Mucosa of rectum (tissue), 2 donors: ENCODE data around the gene WNT7A.

Source experiments
- H3K27ac ChIP-seq, 2 donors: one replicate each; pipeline ENCODE4 v1.7.0; 2013; ENCODE audit warnings: inconsistent platforms in 2 of 2, low read depth in 2 of 2, low read length in 2 of 2
- H3K27me3 ChIP-seq, 2 donors: one replicate each; pipeline ENCODE4 v1.7.0; 2013; ENCODE audit warnings: low read length in 2 of 2; ENCODE audit not compliant: control insufficient read depth in 2 of 2, insufficient read depth in 2 of 2
- H3K36me3 ChIP-seq, 2 donors: one replicate each; pipeline ENCODE4 v1.7.0; 2013; ENCODE audit warnings: low read length in 2 of 2; ENCODE audit not compliant: control insufficient read depth in 2 of 2, insufficient read depth in 2 of 2
- H3K4me1 ChIP-seq, 2 donors: one replicate each; pipeline ENCODE4 v1.7.0; 2013; ENCODE audit warnings: low read length in 2 of 2, mild to moderate bottlenecking in 1 of 2; ENCODE audit not compliant: control insufficient read depth in 2 of 2, insufficient read depth in 2 of 2
- H3K4me3 ChIP-seq, 2 donors: one replicate each; pipeline ENCODE4 v1.7.0; 2013; ENCODE audit warnings: low read length in 2 of 2
- H3K9ac ChIP-seq, 2 donors: one replicate each; pipeline ENCODE4 v1.7.0; 2013; ENCODE audit warnings: low read length in 2 of 2, low read depth in 1 of 2, mild to moderate bottlenecking in 1 of 2
- H3K9me3 ChIP-seq, 2 donors: one replicate each; pipeline ENCODE4 v1.7.0; 2013; ENCODE audit warnings: low read length in 2 of 2; ENCODE audit not compliant: control insufficient read depth in 2 of 2
- donor health status: healthy.
- donor health status: Normal muscosa, but diverticular disease.

Gene WNT7A

GRCh38 chr3:13866041-13866965, 13.6 kb downstream of the WNT7A start:
- H3K9ac ChIP-seq: no peak overlapping the region
- no peak overlapping the region for H3K27ac ChIP-seq

GRCh38 chr3:13865581-13865980, 14.3 kb downstream of the WNT7A start:
- peaks cover 0 to 2% of the 10 kb centered on the region in 2 donors for H3K27me3 ChIP-seq
- H3K4me3 ChIP-seq: no peak overlapping the region
- no peak overlapping the region for H3K9ac ChIP-seq
- H3K9me3 ChIP-seq: no peaks in the 10 kb centered on the region
- H3K27ac ChIP-seq: no peak overlapping the region
- no peaks in the 10 kb centered on the region for H3K36me3 ChIP-seq
- no peaks in the 10 kb centered on the region for H3K4me1 ChIP-seq

More at GRCh38 chr3:13866041-13866965, 13.6 kb downstream of the WNT7A start:
- H3K27me3 ChIP-seq: peaks cover 0 to 2% of the 10 kb centered on the region in 2 donors
- H3K9me3 ChIP-seq: no peaks in the 10 kb centered on the region
- no peak overlapping the region for H3K4me3 ChIP-seq
- H3K36me3 ChIP-seq: no peaks in the 10 kb centered on the region
- no peaks in the 10 kb centered on the region for H3K4me1 ChIP-seq

- Histone ChIP-seq H3K9me3 (no peaks in the 10 kb centered on the region), H3K4me1 (no peaks in the 10 kb centered on the region), H3K36me3 (no peaks in the 10 kb centered on the region), H3K9ac (no peak overlapping the region), H3K27ac (no peak overlapping the region), H3K27me3 (peaks cover 0 to 2% of the 10 kb centered on the region in 2 donors), H3K4me3 (no peak overlapping the region)
These were observed 14.8 kb downstream of the WNT7A start for GRCh38 chr3:13865106-13865505.

GRCh38 chr3:13863965-13864595, 15.8 kb downstream of the WNT7A start:
- Histone ChIP-seq H3K9ac (no peak overlapping the region), H3K27me3 (peaks cover 0 to 2% of the 10 kb centered on the region in 2 donors), H3K36me3 (no peaks in the 10 kb centered on the region), H3K4me3 (no peak overlapping the region), H3K4me1 (no peaks in the 10 kb centered on the region), H3K9me3 (no peaks in the 10 kb centered on the region), H3K27ac (no peak overlapping the region)

- Histone ChIP-seq H3K4me1 (no peaks in the 10 kb centered on the region), H3K27ac (no peak overlapping the region), H3K9ac (no peak overlapping the region), H3K36me3 (no peaks in the 10 kb centered on the region), H3K4me3 (no peak overlapping the region), H3K27me3 (peaks cover 0 to 2% of the 10 kb centered on the region in 2 donors), H3K9me3 (no peaks in the 10 kb centered on the region)
These were observed 16.4 kb downstream of the WNT7A start for GRCh38 chr3:13863382-13863952.

- H3K36me3 ChIP-seq: no peaks in the 10 kb centered on the region
These were observed 18.4 kb downstream of the WNT7A start for GRCh38 chr3:13861461-13861860.

GRCh38 chr3:13860001-13860400, 19.9 kb downstream of the WNT7A start:
- Histone ChIP-seq H3K9me3 (no peaks in the 10 kb centered on the region), H3K36me3 (no peaks in the 10 kb centered on the region), H3K9ac (no peak overlapping the region), H3K4me3 (no peak overlapping the region), H3K27ac (no peak overlapping the region), H3K27me3 (peaks cover 0 to 4% of the 10 kb centered on the region in 2 donors), H3K4me1 (no peaks in the 10 kb centered on the region)

More at GRCh38 chr3:13861461-13861860, 18.4 kb downstream of the WNT7A start:
- H3K27ac ChIP-seq: no peak overlapping the region
- no peaks in the 10 kb centered on the region for H3K4me1 ChIP-seq
- peaks cover 0 to 4% of the 10 kb centered on the region in 2 donors for H3K27me3 ChIP-seq
- no peak overlapping the region for H3K4me3 ChIP-seq
- H3K9ac ChIP-seq: no peak overlapping the region
- no peaks in the 10 kb centered on the region for H3K9me3 ChIP-seq

GRCh38 chr3:13858768-13859520, 20.9 kb downstream of the WNT7A start:
- Histone ChIP-seq H3K9me3 (no peaks in the 10 kb centered on the region), H3K9ac (no peak overlapping the region), H3K36me3 (no peaks in the 10 kb centered on the region), H3K4me3 (no peak overlapping the region), H3K27me3 (peaks cover 0 to 4% of the 10 kb centered on the region in 2 donors), H3K27ac (no peak overlapping the region), H3K4me1 (no peaks in the 10 kb centered on the region)

- Histone ChIP-seq H3K9me3 (no peaks in the 10 kb centered on the region), H3K4me1 (no peaks in the 10 kb centered on the region), H3K27me3 (peaks cover 0 to 4% of the 10 kb centered on the region in 2 donors), H3K4me3 (no peak overlapping the region), H3K9ac (no peak overlapping the region), H3K36me3 (no peaks in the 10 kb centered on the region), H3K27ac (no peak overlapping the region)
These were observed 22.0 kb downstream of the WNT7A start for GRCh38 chr3:13857702-13858380.
